HCT116 (cell line): Measurements from ENCODE around the gene CLOCK.

Experiments
- CEBPB ChIP-seq: IDR thresholded peaks from 2 replicates; pipeline ENCODE4 v1.6.1; 2012; ENCODE audit warnings: low read depth
- EZH2 ChIP-seq: fragments of 200-600 bp; sonication (generic); IDR thresholded peaks from 2 replicates; pipeline ENCODE4 v1.6.1; 2017; ENCODE audit warnings: antibody characterized with exemption, mixed run types
- POLR2A ChIP-seq: IDR thresholded peaks from 2 replicates; pipeline ENCODE4 v1.7.0; 2011; ENCODE audit warnings: borderline replicate concordance; ENCODE audit not compliant: insufficient read depth, insufficient read length; ENCODE audit errors: extremely low read depth
- POLR2AphosphoS5 ChIP-seq: IDR thresholded peaks from 2 replicates; pipeline ENCODE4 v1.6.1; 2011; ENCODE audit warnings: mild to moderate bottlenecking, low read depth, low read length, moderate library complexity
- RAD21 ChIP-seq: IDR thresholded peaks from 2 replicates; pipeline ENCODE4 v1.6.1; 2012; ENCODE audit warnings: low read depth, mild to moderate bottlenecking
- SRF ChIP-seq: IDR thresholded peaks from 2 replicates; pipeline ENCODE4 v1.6.1; 2012; ENCODE audit warnings: low read depth
- YY1 ChIP-seq: IDR thresholded peaks from 2 replicates; pipeline ENCODE4 v1.6.1; 2011; ENCODE audit warnings: low read length, low read depth, moderate library complexity, mild to moderate bottlenecking; ENCODE audit not compliant: insufficient replicate concordance; ENCODE audit errors: extremely low read depth
- ZNF274 ChIP-seq: fragments of 200-500 bp; sonication (Bioruptor generic); IDR thresholded peaks from 2 replicates; pipeline ENCODE4 v1.6.1; 2014; ENCODE audit warnings: mild to moderate bottlenecking, low read depth, low read length, inconsistent platforms
- TF ChIP-seq, protein P1 (sequence below), 3 experiments: fragments of 200-600 bp in 1 of 3; sonication (generic) in 1 of 3; IDR thresholded peaks in 2 of 3; conservative IDR thresholded peaks in 1 of 3; 2 replicates each; pipeline ENCODE4 v1.5.1; 2012 to 2017; ENCODE audit warnings: low read depth in 2 of 3, low read length in 2 of 3, antibody characterized with exemption in 1 of 3, borderline replicate concordance in 1 of 3, control low read depth in 1 of 3, mild to moderate bottlenecking in 1 of 3, mixed read lengths in 1 of 3, mixed run types in 1 of 3, moderate library complexity in 1 of 3; ENCODE audit not compliant: insufficient read depth in 1 of 3

DNA sequence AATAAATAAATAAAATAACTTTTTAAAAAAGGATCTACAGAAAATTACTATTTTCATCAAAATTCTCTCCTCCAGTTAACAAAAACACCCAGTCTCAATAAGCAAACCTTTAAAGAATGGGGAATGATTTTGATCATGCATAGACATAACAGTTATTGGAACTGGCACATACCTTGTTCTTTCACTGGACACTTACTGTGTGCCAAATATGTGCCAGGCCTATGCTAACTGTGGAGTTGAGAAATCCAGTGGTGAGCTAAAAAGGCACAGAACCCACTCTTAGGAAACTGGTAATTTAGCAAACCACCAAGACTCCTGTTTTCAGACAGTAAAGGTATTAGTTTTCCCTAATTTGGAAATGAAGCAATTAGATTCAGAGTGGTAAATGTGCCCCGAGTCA lies 39.1 kb downstream of the CLOCK start:
- no peak for TF ChIP-seq RAD21
- TF ChIP-seq, protein P1, sequence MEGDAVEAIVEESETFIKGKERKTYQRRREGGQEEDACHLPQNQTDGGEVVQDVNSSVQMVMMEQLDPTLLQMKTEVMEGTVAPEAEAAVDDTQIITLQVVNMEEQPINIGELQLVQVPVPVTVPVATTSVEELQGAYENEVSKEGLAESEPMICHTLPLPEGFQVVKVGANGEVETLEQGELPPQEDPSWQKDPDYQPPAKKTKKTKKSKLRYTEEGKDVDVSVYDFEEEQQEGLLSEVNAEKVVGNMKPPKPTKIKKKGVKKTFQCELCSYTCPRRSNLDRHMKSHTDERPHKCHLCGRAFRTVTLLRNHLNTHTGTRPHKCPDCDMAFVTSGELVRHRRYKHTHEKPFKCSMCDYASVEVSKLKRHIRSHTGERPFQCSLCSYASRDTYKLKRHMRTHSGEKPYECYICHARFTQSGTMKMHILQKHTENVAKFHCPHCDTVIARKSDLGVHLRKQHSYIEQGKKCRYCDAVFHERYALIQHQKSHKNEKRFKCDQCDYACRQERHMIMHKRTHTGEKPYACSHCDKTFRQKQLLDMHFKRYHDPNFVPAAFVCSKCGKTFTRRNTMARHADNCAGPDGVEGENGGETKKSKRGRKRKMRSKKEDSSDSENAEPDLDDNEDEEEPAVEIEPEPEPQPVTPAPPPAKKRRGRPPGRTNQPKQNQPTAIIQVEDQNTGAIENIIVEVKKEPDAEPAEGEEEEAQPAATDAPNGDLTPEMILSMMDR (IDR thresholded peaks at IDR 0.05 in 2 of 3, conservative IDR thresholded peaks at IDR 0.05 in 1 of 3; ENCODE audit: borderline replicate concordance in 1 of 3, insufficient read depth in 1 of 3, low read depth in 2 of 3, low read length in 2 of 3), result no peak
- no peak for TF ChIP-seq POLR2A
- no peak for TF ChIP-seq YY1
- TF ChIP-seq EZH2, result no peak
- TF ChIP-seq CEBPB, result no peak
- no peak for TF ChIP-seq POLR2AphosphoS5
- TF ChIP-seq ZNF274, result no peak
- TF ChIP-seq SRF, result no peak
